Measurements from ENCODE around the gene ZBTB4. TPM values are rescaled to one million over a fixed set of nuclear protein-coding genes. Genes with fewer than 3 reads are reported as not detected.

The ZBTB4 gene
- total RNA-seq, 3 donors from 2014 or later: 16.6 to 93.9 (median 18.5) TPM

GRCh38 chr17:7425316-7425715 lies 54.1 kb downstream of the ZBTB4 start, which contains the start of gene SPEM2:
Gene SPEM2, plus strand, starts transcription at chr17:7425616. Its CDS starts 73 bp downstream, at chr17:7425689.
- Histone ChIP-seq H3K4me1 (ENCODE audit: low read depth) (no peaks in the 10 kb centered on the region), H3K36me3 (ENCODE audit: low read depth) (no peaks in the 10 kb centered on the region), H3K4me3 (no peak within 1 kb of the TSS), H3K9me3 (no peaks in the 10 kb centered on the region)
- ATAC-seq: no peak
- TF ChIP-seq CTCF (IDR thresholded peaks at IDR 0.05): no peak
- no peak for DNase-seq
- intact Hi-C loops (cut with DNase I, micrococcal nuclease): no loop called here

GRCh38 chr17:7423679-7424078 lies 55.8 kb downstream of the ZBTB4 start:
- ATAC-seq (no peak), DNase-seq (no peak)
- Histone ChIP-seq H3K36me3 (ENCODE audit: low read depth) (no peaks in the 10 kb centered on the region), H3K4me3 (no peak overlapping the region), H3K9me3 (no peaks in the 10 kb centered on the region), H3K4me1 (ENCODE audit: low read depth) (no peaks in the 10 kb centered on the region)
- no peak for TF ChIP-seq CTCF (IDR thresholded peaks at IDR 0.05)
- intact Hi-C loops (cut with DNase I, micrococcal nuclease): no loop called here

GRCh38 chr17:7421186-7421585 lies 58.2 kb downstream of the ZBTB4 start:
- Histone ChIP-seq H3K36me3 (ENCODE audit: low read depth) (no peaks in the 10 kb centered on the region), H3K4me3 (no peak overlapping the region), H3K9me3 (no peaks in the 10 kb centered on the region), H3K4me1 (ENCODE audit: low read depth) (no peaks in the 10 kb centered on the region)
- ATAC-seq (no peak), DNase-seq (no peak)
- intact Hi-C loops (cut with DNase I, micrococcal nuclease): no loop called here
- no peak for TF ChIP-seq CTCF (IDR thresholded peaks at IDR 0.05)

- no peaks in the 10 kb centered on the region for H3K9me3 ChIP-seq
- intact Hi-C loops (cut with DNase I, micrococcal nuclease): no loop called here
- H3K36me3 ChIP-seq (ENCODE audit: low read depth): no peaks in the 10 kb centered on the region
- no peak for TF ChIP-seq CTCF (IDR thresholded peaks at IDR 0.05)
- ATAC-seq (no peak), DNase-seq (no peak)
- H3K4me3 ChIP-seq: no peak within 1 kb of the TSS
- H3K4me1 ChIP-seq (ENCODE audit: low read depth): no peaks in the 10 kb centered on the region
Measured at GRCh38 chr17:7419819-7420610, 59.4 kb downstream of the ZBTB4 start, which contains the start of gene SPEM1. Gene SPEM1, plus strand, starts transcription at chr17:7420324. Its CDS starts 61 bp downstream, at chr17:7420385.

- ATAC-seq (no peak), DNase-seq (no peak)
Measured at GRCh38 chr17:7418472-7419152, 60.8 kb downstream of the ZBTB4 start.

More at GRCh38 chr17:7418472-7419152, 60.8 kb downstream of the ZBTB4 start:
- intact Hi-C loops (cut with DNase I, micrococcal nuclease): no loop called here
- no peak overlapping the region for H3K4me3 ChIP-seq
- no peaks in the 10 kb centered on the region for H3K4me1 ChIP-seq (ENCODE audit: low read depth)
- H3K9me3 ChIP-seq: no peaks in the 10 kb centered on the region
- H3K36me3 ChIP-seq (ENCODE audit: low read depth): no peaks in the 10 kb centered on the region
- no peak for TF ChIP-seq CTCF (IDR thresholded peaks at IDR 0.05)
